GM12873 (cell line): Measurements from ENCODE around the gene DNAH9.

Experiments
- CTCF ChIP-seq: IDR thresholded peaks from 2 replicates; pipeline ENCODE4 v1.5.1; 2012; ENCODE audit warnings: low read depth, mild to moderate bottlenecking, moderate library complexity, low read length, control low read depth; ENCODE audit not compliant: insufficient read depth; ENCODE audit errors: missing control alignments

Gene DNAH9

GRCh38 chr17:11853321-11854151 lies 255.3 kb downstream of the DNAH9 start:
- TF ChIP-seq CTCF = no peak

- no peak for TF ChIP-seq CTCF
Observed at GRCh38 chr17:11855306-11855705, 257.0 kb downstream of the DNAH9 start.

GRCh38 chr17:11857006-11857405 lies 258.7 kb downstream of the DNAH9 start:
- no peak for TF ChIP-seq CTCF

- TF ChIP-seq CTCF = no peak
Observed at GRCh38 chr17:11869680-11870394, 271.6 kb downstream of the DNAH9 start.

- no peak for TF ChIP-seq CTCF
Observed at GRCh38 chr17:11871773-11872172, 273.5 kb downstream of the DNAH9 start.

- TF ChIP-seq CTCF = no peak
Observed at GRCh38 chr17:11874756-11875155, 276.5 kb downstream of the DNAH9 start.

GRCh38 chr17:11880714-11881113 lies 282.4 kb downstream of the DNAH9 start:
- TF ChIP-seq CTCF = peak; percentile 27
